Ishikawa (cell line): ENCODE results near the gene PPM1K.

ENCODE experiments used
- CEBPB ChIP-seq: IDR thresholded peaks from 2 replicates; pipeline ENCODE4 v1.6.1; 2012
- CREB1 ChIP-seq: IDR thresholded peaks from 2 replicates; pipeline ENCODE4 v1.6.1; 2012; ENCODE audit warnings: low read depth
- EGR1 ChIP-seq: IDR thresholded peaks from 2 replicates; pipeline ENCODE4 v1.6.1; 2012
- EP300 ChIP-seq: IDR thresholded peaks from 2 replicates; pipeline ENCODE4 v1.6.1; 2012; ENCODE audit warnings: borderline replicate concordance
- FOXM1 ChIP-seq: IDR thresholded peaks from 2 replicates; pipeline ENCODE4 v1.6.1; 2012; ENCODE audit warnings: low read depth, borderline replicate concordance
- MAX ChIP-seq: IDR thresholded peaks from 2 replicates; pipeline ENCODE4 v1.6.1; 2012
- NFIC ChIP-seq: IDR thresholded peaks from 2 replicates; pipeline ENCODE4 v1.6.1; 2012
- RAD21 ChIP-seq: IDR thresholded peaks from 2 replicates; pipeline ENCODE4 v1.6.1; 2012; ENCODE audit warnings: low read depth
- REST ChIP-seq: IDR thresholded peaks from 2 replicates; pipeline ENCODE4 v1.6.1; 2012; ENCODE audit warnings: low read depth, mild to moderate bottlenecking
- TAF1 ChIP-seq: IDR thresholded peaks from 2 replicates; pipeline ENCODE4 v1.6.1; 2012; ENCODE audit warnings: low read depth, mild to moderate bottlenecking
- TCF12 ChIP-seq: IDR thresholded peaks from 2 replicates; pipeline ENCODE4 v1.6.1; 2012; ENCODE audit warnings: low read depth
- TEAD4 ChIP-seq: IDR thresholded peaks from 2 replicates; pipeline ENCODE4 v1.6.1; 2012
- USF1 ChIP-seq: IDR thresholded peaks from 2 replicates; pipeline ENCODE4 v1.6.1; 2012
- YY1 ChIP-seq: IDR thresholded peaks from 2 replicates; pipeline ENCODE4 v1.6.1; 2012; ENCODE audit warnings: low read depth
- ZBTB7A ChIP-seq: IDR thresholded peaks from 2 replicates; pipeline ENCODE4 v1.6.1; 2012; ENCODE audit warnings: low read depth

Gene PPM1K

GRCh38 chr4:88297212-88297516 is 12.8 kb upstream of the PPM1K start:
- TF ChIP-seq ZBTB7A (no peak), TAF1 (no peak), CEBPB (no peak), EP300 (no peak), TEAD4 (no peak), NFIC (no peak), USF1 (no peak), FOXM1 (no peak), MAX (no peak), TCF12 (no peak), REST (no peak), EGR1 (no peak), RAD21 (no peak), CREB1 (no peak), YY1 (no peak)

- TF ChIP-seq RAD21 (no peak), TCF12 (no peak), CEBPB (no peak), TAF1 (no peak), REST (no peak), EGR1 (no peak), CREB1 (no peak), EP300 (no peak), NFIC (no peak), USF1 (no peak), ZBTB7A (no peak), TEAD4 (no peak), YY1 (no peak), MAX (no peak)
These were observed 12.3 kb upstream of the PPM1K start for GRCh38 chr4:88296413-88297211.

DNA sequence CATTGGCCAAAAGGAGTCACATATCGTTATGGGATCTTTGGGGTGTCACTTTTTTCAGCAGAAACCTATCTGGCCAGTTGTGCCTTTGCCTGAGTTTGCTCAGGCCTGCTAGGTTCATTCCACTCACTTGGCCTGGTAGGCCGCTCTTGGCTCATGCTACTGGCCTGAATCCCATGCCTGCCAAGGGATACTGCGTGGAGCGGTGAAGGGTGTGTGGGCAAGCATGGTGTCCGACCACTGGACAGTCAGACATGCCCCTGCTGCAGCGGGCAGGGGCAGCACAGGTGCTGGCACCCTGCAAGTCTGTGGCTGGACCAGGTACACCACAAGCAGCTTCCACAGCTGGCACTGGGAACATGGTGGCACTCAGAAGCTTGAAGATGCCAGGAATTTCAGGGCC is 11.3 kb upstream of the PPM1K start:
- TF ChIP-seq YY1 (no peak), EGR1 (no peak), TAF1 (no peak), TEAD4 (no peak), EP300 (no peak), MAX (no peak), RAD21 (no peak), REST (no peak), FOXM1 (no peak)

DNA sequence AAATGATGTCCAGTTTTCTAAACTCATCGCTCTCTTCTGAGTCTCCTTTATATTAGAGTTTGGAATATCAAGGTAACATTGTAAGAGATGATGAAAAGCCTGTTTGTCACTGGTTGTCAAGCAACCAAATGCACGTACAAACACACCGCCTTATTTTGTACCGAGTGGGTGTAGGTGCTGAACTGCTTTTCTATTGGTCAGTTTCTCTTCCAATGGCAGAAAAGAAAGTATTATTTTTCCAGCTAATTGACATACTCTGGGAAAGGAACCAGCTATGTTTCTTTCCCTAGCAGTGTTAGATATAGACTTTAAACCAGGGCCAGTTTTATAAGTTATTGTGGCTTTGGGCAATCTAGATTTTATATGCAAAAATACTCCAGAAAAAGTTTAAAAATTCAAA is 6.6 kb upstream of the PPM1K start:
- TF ChIP-seq REST (no peak), EP300 (no peak), TAF1 (no peak), USF1 (no peak), ZBTB7A (no peak), FOXM1 (no peak), NFIC (no peak), CEBPB (no peak)
